Immature natural killer cell (primary cell): ENCODE results near the gene CCDC8. TPM values are rescaled to one million over a fixed set of nuclear protein-coding genes. Genes with fewer than 3 reads are reported as not detected.

Source experiments
- DNase-seq, 3 donors: peaks; one replicate each; pipeline ENCODE4 v3.0.0; 2022; ENCODE audit warnings: mixed read lengths in 1 of 3
- H3K27ac Mint-ChIP-seq, 6 donors: one replicate each; pipeline ENCODE4 v1.8.0; 2020; ENCODE audit warnings: mixed read lengths in 6 of 6, mild to moderate bottlenecking in 5 of 6, inconsistent platforms in 4 of 6, moderate library complexity in 3 of 6
- H3K27me3 Mint-ChIP-seq, 3 donors: one replicate each; pipeline ENCODE4 v1.8.0; 2020 to 2021; ENCODE audit warnings: low read depth in 3 of 3, mild to moderate bottlenecking in 3 of 3, mixed read lengths in 3 of 3, moderate library complexity in 3 of 3, inconsistent platforms in 1 of 3
- H3K36me3 Mint-ChIP-seq, 3 donors: one replicate each; pipeline ENCODE4 v1.8.0; 2020; ENCODE audit warnings: mixed read lengths in 3 of 3, inconsistent platforms in 2 of 3, mild to moderate bottlenecking in 2 of 3
- H3K4me1 Mint-ChIP-seq, 2 donors: one replicate each; pipeline ENCODE4 v1.8.0; 2020; ENCODE audit warnings: inconsistent platforms in 2 of 2, mild to moderate bottlenecking in 2 of 2, mixed read lengths in 2 of 2, moderate library complexity in 1 of 2
- H3K4me3 Mint-ChIP-seq, 5 donors: one replicate each; pipeline ENCODE4 v1.8.0; 2020; ENCODE audit warnings: mild to moderate bottlenecking in 5 of 5, mixed read lengths in 5 of 5, inconsistent platforms in 3 of 5, moderate library complexity in 3 of 5
- H3K9me3 Mint-ChIP-seq, 6 donors: one replicate each; pipeline ENCODE4 v1.8.0; 2020; ENCODE audit warnings: mild to moderate bottlenecking in 6 of 6, mixed read lengths in 6 of 6, inconsistent platforms in 4 of 6, moderate library complexity in 3 of 6
- polyA plus RNA-seq, 3 donors: library from polyadenylated mRNA; unstranded; fragments of 300-500 nt; fragmentation: Illumina TruSeq; gene quantifications; one replicate each; pipeline ENCODE4 v1.2.3, GENCODE V29; 2021

Gene CCDC8, protein sequence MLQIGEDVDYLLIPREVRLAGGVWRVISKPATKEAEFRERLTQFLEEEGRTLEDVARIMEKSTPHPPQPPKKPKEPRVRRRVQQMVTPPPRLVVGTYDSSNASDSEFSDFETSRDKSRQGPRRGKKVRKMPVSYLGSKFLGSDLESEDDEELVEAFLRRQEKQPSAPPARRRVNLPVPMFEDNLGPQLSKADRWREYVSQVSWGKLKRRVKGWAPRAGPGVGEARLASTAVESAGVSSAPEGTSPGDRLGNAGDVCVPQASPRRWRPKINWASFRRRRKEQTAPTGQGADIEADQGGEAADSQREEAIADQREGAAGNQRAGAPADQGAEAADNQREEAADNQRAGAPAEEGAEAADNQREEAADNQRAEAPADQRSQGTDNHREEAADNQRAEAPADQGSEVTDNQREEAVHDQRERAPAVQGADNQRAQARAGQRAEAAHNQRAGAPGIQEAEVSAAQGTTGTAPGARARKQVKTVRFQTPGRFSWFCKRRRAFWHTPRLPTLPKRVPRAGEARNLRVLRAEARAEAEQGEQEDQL
- polyA plus RNA-seq: not detected

GRCh38 chr19:46413262-46414031, at the start of gene CCDC8:
TSS of gene CCDC8 (minus strand) at chr19:46413564. CDS start at chr19:46412810, 754 bp downstream.
- H3K36me3 Mint-ChIP-seq: no peaks in the 10 kb centered on the region
- H3K27ac Mint-ChIP-seq: no peak within 1 kb of the TSS
- no peaks in the 10 kb centered on the region for H3K4me1 Mint-ChIP-seq
- no peak for DNase-seq
- no peak within 1 kb of the TSS for H3K4me3 Mint-ChIP-seq
- H3K9me3 Mint-ChIP-seq: no peaks in the 10 kb centered on the region
- peaks cover 13 to 29% (median 27%) of the 10 kb centered on the region in 3 donors for H3K27me3 Mint-ChIP-seq

DNA sequence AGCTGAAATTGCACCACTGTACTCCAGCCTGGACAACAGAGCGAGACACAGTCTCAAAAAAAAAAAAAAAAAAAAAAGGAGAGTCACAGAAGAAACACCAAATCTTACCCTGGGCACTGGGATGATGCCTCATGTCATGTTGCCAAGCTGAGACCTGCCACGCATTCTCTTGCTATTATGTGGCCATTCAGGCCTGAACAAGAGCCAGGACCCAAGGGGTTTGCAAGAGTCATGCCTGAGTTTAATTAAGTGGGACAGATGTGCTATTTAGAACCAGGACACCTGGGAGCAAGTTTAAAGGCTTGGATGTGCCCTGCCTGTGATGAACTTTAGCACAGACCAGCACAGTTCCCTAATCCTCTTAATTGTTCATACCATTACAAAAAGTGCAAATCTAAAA, 48.2 kb upstream of the CCDC8 start:
- H3K36me3 Mint-ChIP-seq: no peaks in the 10 kb centered on the region
- no peak for DNase-seq
- no peaks in the 10 kb centered on the region for H3K4me1 Mint-ChIP-seq
- no peak overlapping the region for H3K27ac Mint-ChIP-seq
- H3K4me3 Mint-ChIP-seq: no peak overlapping the region
- H3K9me3 Mint-ChIP-seq: no peaks in the 10 kb centered on the region
- H3K27me3 Mint-ChIP-seq: peaks cover 4 to 8% (median 6%) of the 10 kb centered on the region in 3 donors

DNA sequence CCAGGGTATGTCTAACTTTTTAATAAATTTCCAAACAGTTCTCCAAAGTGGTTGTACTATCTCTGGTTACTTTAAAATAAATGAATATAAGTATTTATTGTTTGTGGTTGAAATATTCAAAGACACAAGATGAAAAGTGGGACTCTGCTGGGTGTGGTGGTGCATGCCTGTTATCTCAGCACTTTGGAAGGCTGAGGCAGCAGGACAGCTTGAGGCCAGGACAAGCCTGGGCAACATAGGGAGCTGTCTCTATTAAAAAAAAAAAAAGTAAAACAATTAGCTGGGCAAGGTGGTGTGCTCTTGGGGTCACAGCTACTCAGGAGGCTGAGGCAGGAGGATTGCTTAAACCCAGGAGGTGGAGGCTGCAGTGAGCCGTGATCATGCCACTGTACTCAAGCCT, 47.6 kb upstream of the CCDC8 start:
- Mint-ChIP-seq H3K9me3 (no peaks in the 10 kb centered on the region), H3K4me1 (no peaks in the 10 kb centered on the region), H3K4me3 (no peak overlapping the region)

GRCh38 chr19:46460055-46460454, 46.7 kb upstream of the CCDC8 start:
- H3K27ac Mint-ChIP-seq: no peak overlapping the region
- H3K4me3 Mint-ChIP-seq: no peak overlapping the region
- H3K4me1 Mint-ChIP-seq: no peaks in the 10 kb centered on the region
- no peaks in the 10 kb centered on the region for H3K36me3 Mint-ChIP-seq
- no peak for DNase-seq
- peaks cover 4 to 8% (median 6%) of the 10 kb centered on the region in 3 donors for H3K27me3 Mint-ChIP-seq
- H3K9me3 Mint-ChIP-seq: no peaks in the 10 kb centered on the region

More for the DNA sequence above, 47.6 kb upstream of the CCDC8 start:
- DNase-seq: no peak
- H3K27ac Mint-ChIP-seq: no peak overlapping the region
- peaks cover 4 to 8% (median 6%) of the 10 kb centered on the region in 3 donors for H3K27me3 Mint-ChIP-seq
- H3K36me3 Mint-ChIP-seq: no peaks in the 10 kb centered on the region

- H3K27me3 Mint-ChIP-seq: peaks cover 2 to 6% (median 3%) of the 10 kb centered on the region in 3 donors
- no peak for DNase-seq
- H3K9me3 Mint-ChIP-seq: no peaks in the 10 kb centered on the region
- H3K27ac Mint-ChIP-seq: no peak overlapping the region
- no peaks in the 10 kb centered on the region for H3K36me3 Mint-ChIP-seq
- H3K4me1 Mint-ChIP-seq: no peaks in the 10 kb centered on the region
- no peak overlapping the region for H3K4me3 Mint-ChIP-seq
Observed at GRCh38 chr19:46456930-46457329, 43.6 kb upstream of the CCDC8 start.

GRCh38 chr19:46454244-46454643, 40.9 kb upstream of the CCDC8 start:
- no peak for DNase-seq
- no peaks in the 10 kb centered on the region for H3K4me1 Mint-ChIP-seq
- H3K27me3 Mint-ChIP-seq: peaks cover 0 to 13% (median 10%) of the 10 kb centered on the region in 3 donors
- no peak overlapping the region for H3K27ac Mint-ChIP-seq
- peaks cover 0 to 6% (median 0%) of the 10 kb centered on the region in 3 donors for H3K36me3 Mint-ChIP-seq
- no peak overlapping the region for H3K4me3 Mint-ChIP-seq
- H3K9me3 Mint-ChIP-seq: peaks cover 0 to 8% (median 5%) of the 10 kb centered on the region in 6 donors

GRCh38 chr19:46453661-46454060, 40.3 kb upstream of the CCDC8 start:
- Mint-ChIP-seq H3K27ac (no peak overlapping the region), H3K4me3 (no peak overlapping the region), H3K36me3 (peaks cover 0 to 7% (median 0%) of the 10 kb centered on the region in 3 donors), H3K9me3 (peaks cover 0 to 9% (median 6%) of the 10 kb centered on the region in 6 donors), H3K4me1 (no peaks in the 10 kb centered on the region), H3K27me3 (peaks cover 0 to 15% (median 10%) of the 10 kb centered on the region in 3 donors)
- DNase-seq: no peak

DNA sequence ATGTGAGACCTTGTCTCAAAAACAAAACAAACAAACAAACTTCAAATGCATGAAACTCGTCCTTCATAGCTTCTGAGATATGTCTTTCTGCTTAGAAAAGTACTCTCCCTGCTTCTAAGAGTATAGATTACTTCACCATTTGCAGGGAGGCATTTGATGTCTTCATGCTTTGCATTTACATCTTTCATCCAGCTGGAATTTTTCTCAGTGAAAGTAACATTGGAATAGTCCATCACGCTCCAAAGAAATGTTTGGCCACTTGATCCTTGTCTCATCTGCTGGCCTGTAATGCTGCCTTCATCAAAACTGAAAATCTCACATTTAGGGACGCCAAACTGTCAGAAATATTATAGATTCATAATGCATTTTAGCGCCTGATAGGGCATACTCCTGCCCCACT, 38.8 kb upstream of the CCDC8 start:
- Mint-ChIP-seq H3K27me3 (peaks cover 0 to 18% (median 8%) of the 10 kb centered on the region in 3 donors), H3K36me3 (peaks cover 0 to 7% (median 0%) of the 10 kb centered on the region in 3 donors), H3K4me1 (no peaks in the 10 kb centered on the region), H3K9me3 (peaks cover 0 to 9% (median 6%) of the 10 kb centered on the region in 6 donors), H3K27ac (no peak overlapping the region), H3K4me3 (no peak overlapping the region)
- no peak for DNase-seq

- Mint-ChIP-seq H3K4me1 (no peaks in the 10 kb centered on the region), H3K36me3 (peaks cover 0 to 7% (median 0%) of the 10 kb centered on the region in 3 donors), H3K9me3 (peaks cover 0 to 9% (median 6%) of the 10 kb centered on the region in 6 donors), H3K4me3 (no peak overlapping the region), H3K27ac (no peak overlapping the region), H3K27me3 (peaks cover under 1 to 18% (median 6%) of the 10 kb centered on the region in 3 donors)
- no peak for DNase-seq
Observed at GRCh38 chr19:46451352-46451751, 38.0 kb upstream of the CCDC8 start.

GRCh38 chr19:46450737-46451136, 37.4 kb upstream of the CCDC8 start:
- H3K4me1 Mint-ChIP-seq: no peaks in the 10 kb centered on the region
- peaks cover 0 to 9% (median 6%) of the 10 kb centered on the region in 6 donors for H3K9me3 Mint-ChIP-seq
- peaks cover 0 to 7% (median 0%) of the 10 kb centered on the region in 3 donors for H3K36me3 Mint-ChIP-seq
- no peak overlapping the region for H3K4me3 Mint-ChIP-seq
- no peak overlapping the region for H3K27ac Mint-ChIP-seq
- H3K27me3 Mint-ChIP-seq: peaks cover 3 to 18% (median 8%) of the 10 kb centered on the region in 3 donors
- DNase-seq: no peak

- Mint-ChIP-seq H3K9me3 (peaks cover 0 to 9% (median 6%) of the 10 kb centered on the region in 6 donors), H3K4me3 (no peak overlapping the region), H3K36me3 (peaks cover 0 to 7% (median 0%) of the 10 kb centered on the region in 3 donors), H3K27ac (no peak overlapping the region), H3K27me3 (peaks cover 4 to 18% (median 8%) of the 10 kb centered on the region in 3 donors), H3K4me1 (no peaks in the 10 kb centered on the region)
- DNase-seq: no peak
Observed at GRCh38 chr19:46449228-46449627, 35.9 kb upstream of the CCDC8 start.

- no peak overlapping the region for H3K27ac Mint-ChIP-seq
- H3K27me3 Mint-ChIP-seq: peaks cover 4 to 18% (median 8%) of the 10 kb centered on the region in 3 donors
- peaks cover 0 to 7% (median 0%) of the 10 kb centered on the region in 3 donors for H3K36me3 Mint-ChIP-seq
- peaks cover 0 to 9% (median 6%) of the 10 kb centered on the region in 6 donors for H3K9me3 Mint-ChIP-seq
- no peak for DNase-seq
- H3K4me3 Mint-ChIP-seq: no peak overlapping the region
- no peaks in the 10 kb centered on the region for H3K4me1 Mint-ChIP-seq
Observed at GRCh38 chr19:46448601-46449000, 35.2 kb upstream of the CCDC8 start.

- Mint-ChIP-seq H3K9me3 (peaks cover 0 to 9% (median 6%) of the 10 kb centered on the region in 6 donors), H3K4me1 (no peaks in the 10 kb centered on the region), H3K27ac (no peak overlapping the region), H3K36me3 (peaks cover 0 to 7% (median 0%) of the 10 kb centered on the region in 3 donors), H3K4me3 (no peak overlapping the region), H3K27me3 (peaks cover 4 to 18% (median 5%) of the 10 kb centered on the region in 3 donors)
- no peak for DNase-seq
Observed at GRCh38 chr19:46447824-46448223, 34.5 kb upstream of the CCDC8 start.
